ENCODE data around the gene ZNF576. TPM values are rescaled to one million over a fixed set of nuclear protein-coding genes. Genes with fewer than 3 reads are reported as not detected.

ZNF576 gene
- total and polyA plus RNA-seq, 2 of the 13 experiments (the other 11 are each of a cell fraction or from before 2014, with no cell fraction given): 7.2 to 9.6 TPM

DNA sequence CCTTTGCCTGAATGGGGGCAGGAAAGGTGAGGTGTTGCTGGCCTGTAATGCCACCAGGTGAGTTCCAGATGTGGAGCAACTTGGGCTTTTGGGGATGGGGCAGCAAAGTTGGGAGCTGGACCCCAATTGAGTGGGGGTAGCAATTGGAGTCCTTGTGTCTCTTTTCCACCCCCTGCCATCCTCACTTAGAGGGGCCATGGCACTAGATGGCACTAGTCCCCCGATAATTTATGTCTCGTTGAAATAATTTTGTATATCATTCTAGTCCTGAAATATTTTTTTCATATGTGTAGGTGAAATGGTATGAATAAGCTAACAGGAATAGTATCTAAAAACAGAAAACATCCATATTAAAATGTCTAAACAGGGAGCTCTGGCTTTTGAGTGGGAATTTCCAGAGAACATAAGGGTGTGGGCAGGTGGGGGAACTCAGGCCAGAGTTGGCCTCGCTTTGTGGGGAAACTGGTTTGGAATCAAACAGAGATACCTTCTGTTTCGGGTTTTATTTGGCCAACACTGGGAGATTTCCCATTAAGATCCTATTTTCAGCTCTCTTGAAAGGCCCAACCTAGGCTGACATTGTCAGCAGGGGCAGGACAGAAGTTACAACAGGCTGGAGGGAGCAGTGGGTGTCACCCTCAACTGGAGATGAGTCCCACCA, 3.4 kb downstream of the ZNF576 start:
- TSS peak; percentile 27 for BruUV-seq (replicated peaks)
- TF ChIP-seq, protein P1, sequence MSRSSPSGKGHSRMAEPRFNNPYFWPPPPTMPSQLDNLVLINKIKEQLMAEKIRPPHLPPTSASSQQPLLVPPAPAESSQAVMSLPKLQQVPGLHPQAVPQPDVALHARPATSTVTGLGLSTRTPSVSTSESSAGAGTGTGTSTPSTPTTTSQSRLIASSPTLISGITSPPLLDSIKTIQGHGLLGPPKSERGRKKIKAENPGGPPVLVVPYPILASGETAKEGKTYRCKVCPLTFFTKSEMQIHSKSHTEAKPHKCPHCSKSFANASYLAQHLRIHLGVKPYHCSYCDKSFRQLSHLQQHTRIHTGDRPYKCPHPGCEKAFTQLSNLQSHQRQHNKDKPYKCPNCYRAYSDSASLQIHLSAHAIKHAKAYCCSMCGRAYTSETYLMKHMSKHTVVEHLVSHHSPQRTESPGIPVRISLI (CRISPR knock-in tag; IDR thresholded peaks at IDR 0.05; ENCODE audit: borderline replicate concordance): no peak
- TF ChIP-seq, protein P2, sequence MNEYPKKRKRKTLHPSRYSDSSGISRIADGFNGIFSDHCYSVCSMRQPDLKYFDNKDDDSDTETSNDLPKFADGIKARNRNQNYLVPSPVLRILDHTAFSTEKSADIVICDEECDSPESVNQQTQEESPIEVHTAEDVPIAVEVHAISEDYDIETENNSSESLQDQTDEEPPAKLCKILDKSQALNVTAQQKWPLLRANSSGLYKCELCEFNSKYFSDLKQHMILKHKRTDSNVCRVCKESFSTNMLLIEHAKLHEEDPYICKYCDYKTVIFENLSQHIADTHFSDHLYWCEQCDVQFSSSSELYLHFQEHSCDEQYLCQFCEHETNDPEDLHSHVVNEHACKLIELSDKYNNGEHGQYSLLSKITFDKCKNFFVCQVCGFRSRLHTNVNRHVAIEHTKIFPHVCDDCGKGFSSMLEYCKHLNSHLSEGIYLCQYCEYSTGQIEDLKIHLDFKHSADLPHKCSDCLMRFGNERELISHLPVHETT (CRISPR knock-in tag; conservative IDR thresholded peaks at IDR 0.05): no peak
- TF ChIP-seq AKAP8 (CRISPR knock-in tag; IDR thresholded peaks at IDR 0.05): no peak
- TF ChIP-seq, protein P3, sequence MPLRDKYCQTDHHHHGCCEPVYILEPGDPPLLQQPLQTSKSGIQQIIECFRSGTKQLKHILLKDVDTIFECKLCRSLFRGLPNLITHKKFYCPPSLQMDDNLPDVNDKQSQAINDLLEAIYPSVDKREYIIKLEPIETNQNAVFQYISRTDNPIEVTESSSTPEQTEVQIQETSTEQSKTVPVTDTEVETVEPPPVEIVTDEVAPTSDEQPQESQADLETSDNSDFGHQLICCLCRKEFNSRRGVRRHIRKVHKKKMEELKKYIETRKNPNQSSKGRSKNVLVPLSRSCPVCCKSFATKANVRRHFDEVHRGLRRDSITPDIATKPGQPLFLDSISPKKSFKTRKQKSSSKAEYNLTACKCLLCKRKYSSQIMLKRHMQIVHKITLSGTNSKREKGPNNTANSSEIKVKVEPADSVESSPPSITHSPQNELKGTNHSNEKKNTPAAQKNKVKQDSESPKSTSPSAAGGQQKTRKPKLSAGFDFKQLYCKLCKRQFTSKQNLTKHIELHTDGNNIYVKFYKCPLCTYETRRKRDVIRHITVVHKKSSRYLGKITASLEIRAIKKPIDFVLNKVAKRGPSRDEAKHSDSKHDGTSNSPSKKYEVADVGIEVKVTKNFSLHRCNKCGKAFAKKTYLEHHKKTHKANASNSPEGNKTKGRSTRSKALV (CRISPR knock-in tag; IDR thresholded peaks at IDR 0.05): no peak
- no peak for TF ChIP-seq JARID2 (CRISPR knock-in tag; IDR thresholded peaks at IDR 0.05; ENCODE audit: insufficient replicate concordance)
- TF ChIP-seq, protein P4, sequence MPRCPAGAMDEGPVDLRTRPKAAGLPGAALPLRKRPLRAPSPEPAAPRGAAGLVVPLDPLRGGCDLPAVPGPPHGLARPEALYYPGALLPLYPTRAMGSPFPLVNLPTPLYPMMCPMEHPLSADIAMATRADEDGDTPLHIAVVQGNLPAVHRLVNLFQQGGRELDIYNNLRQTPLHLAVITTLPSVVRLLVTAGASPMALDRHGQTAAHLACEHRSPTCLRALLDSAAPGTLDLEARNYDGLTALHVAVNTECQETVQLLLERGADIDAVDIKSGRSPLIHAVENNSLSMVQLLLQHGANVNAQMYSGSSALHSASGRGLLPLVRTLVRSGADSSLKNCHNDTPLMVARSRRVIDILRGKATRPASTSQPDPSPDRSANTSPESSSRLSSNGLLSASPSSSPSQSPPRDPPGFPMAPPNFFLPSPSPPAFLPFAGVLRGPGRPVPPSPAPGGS (CRISPR knock-in tag; IDR thresholded peaks at IDR 0.05): no peak
- TF ChIP-seq RFXAP (CRISPR knock-in tag; IDR thresholded peaks at IDR 0.05; ENCODE audit: borderline replicate concordance): no peak
- no peak for TF ChIP-seq SNAI1 (CRISPR knock-in tag; IDR thresholded peaks at IDR 0.05; ENCODE audit: borderline replicate concordance)
- TF ChIP-seq, protein P5, sequence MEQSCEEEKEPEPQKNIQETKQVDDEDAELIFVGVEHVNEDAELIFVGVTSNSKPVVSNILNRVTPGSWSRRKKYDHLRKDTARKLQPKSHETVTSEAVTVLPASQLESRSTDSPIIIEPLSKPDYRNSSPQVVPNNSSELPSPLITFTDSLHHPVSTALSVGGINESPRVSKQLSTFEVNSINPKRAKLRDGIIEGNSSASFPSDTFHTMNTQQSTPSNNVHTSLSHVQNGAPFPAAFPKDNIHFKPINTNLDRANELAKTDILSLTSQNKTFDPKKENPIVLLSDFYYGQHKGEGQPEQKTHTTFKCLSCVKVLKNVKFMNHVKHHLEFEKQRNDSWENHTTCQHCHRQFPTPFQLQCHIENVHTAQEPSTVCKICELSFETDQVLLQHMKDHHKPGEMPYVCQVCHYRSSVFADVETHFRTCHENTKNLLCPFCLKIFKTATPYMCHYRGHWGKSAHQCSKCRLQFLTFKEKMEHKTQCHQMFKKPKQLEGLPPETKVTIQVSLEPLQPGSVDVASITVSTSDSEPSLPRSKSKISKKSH (CRISPR knock-in tag; IDR thresholded peaks at IDR 0.05; ENCODE audit: borderline replicate concordance): no peak
- TF ChIP-seq ZNF543 (CRISPR knock-in tag; IDR thresholded peaks at IDR 0.05): no peak

More for the DNA sequence above, 3.4 kb downstream of the ZNF576 start:
- Histone ChIP-seq H3K27me3 (ENCODE audit: control insufficient read depth in 1 of 2, insufficient read depth in 2 of 2, low read length in 2 of 2) (no peaks in the 10 kb centered on the region; a peak in 1 of 5 replicates), H3K79me2 (ENCODE audit: insufficient read depth, low read length) (peaks cover 22% of the 10 kb centered on the region), H3K4me2 (ENCODE audit: low read depth, low read length) (no peak overlapping the region), H4K20me1 (ENCODE audit: insufficient read depth, low read length) (no peaks in the 10 kb centered on the region), H3K4me1 (ENCODE audit: insufficient read depth, low read length) (peaks cover 11% of the 10 kb centered on the region), H3K27ac (ENCODE audit: extremely low read length, insufficient read depth, low read length) (no peak overlapping the region), H2AFZ (ENCODE audit: low read length) (no peak overlapping the region), H3K9me3 (ENCODE audit: low read length) (no peaks in the 10 kb centered on the region), H3K36me3 (replicated peaks in 1 of 2; ENCODE audit: control insufficient read depth in 1 of 2, insufficient read depth in 2 of 2, low read length in 2 of 2) (peaks cover 5 to 28% of the 10 kb centered on the region in 2 experiments; a peak in 3 of 5 replicates), H3K9ac (ENCODE audit: insufficient read depth, low read depth, low read length) (no peak overlapping the region), H3K4me3 (replicated peaks in 1 of 3; ENCODE audit: insufficient read depth in 1 of 3, low read depth in 2 of 3, low read length in 3 of 3) (no peak overlapping the region)
- ATAC-seq (no peak), DNase-seq (ENCODE audit: low spot score) (no peak), FAIRE-seq (no peak)
- WGBS (ENCODE audit: low lambda C conversion rate): 94% methylated on average over 4 of the region's 4 CpGs
- ChIA-PET POLR2A (no interaction called here), CTCF (ENCODE audit: low intra/inter-chr PET ratio, low total read pairs) (no interaction called here)
- intact Hi-C loops (cut with micrococcal nuclease; ENCODE audit: unreplicated experiment) (loop anchor here (10.0 kb wide), 1 partner anchor 75 kb away; the partner anchor contains the start of gene ETHE1), in situ Hi-C loops (cut with HindIII; ENCODE audit: extremely low pct_ligation_motif_present, low pct_unique_long_range_greater_than_20kb) (loop anchor here (5.0 kb wide), 1 partner anchor 53 kb away; no protein-coding TSS in a partner anchor)
